Loucy (cell line): ENCODE data around the gene BCLAF3.

Source experiments
- CTCF ChIP-seq: fragments of 200-600 bp; sonication (generic); conservative IDR thresholded peaks from 2 replicates; pipeline ENCODE4 v1.5.1; 2014; ENCODE audit warnings: mild to moderate bottlenecking, antibody characterized with exemption, low read length
- EZH2phosphoT487 ChIP-seq: fragments of 200-600 bp; IDR thresholded peaks from 2 replicates; pipeline ENCODE4 v1.6.1; 2018; ENCODE audit warnings: antibody characterized with exemption, mild to moderate bottlenecking, moderate library complexity, borderline replicate concordance

DNA sequence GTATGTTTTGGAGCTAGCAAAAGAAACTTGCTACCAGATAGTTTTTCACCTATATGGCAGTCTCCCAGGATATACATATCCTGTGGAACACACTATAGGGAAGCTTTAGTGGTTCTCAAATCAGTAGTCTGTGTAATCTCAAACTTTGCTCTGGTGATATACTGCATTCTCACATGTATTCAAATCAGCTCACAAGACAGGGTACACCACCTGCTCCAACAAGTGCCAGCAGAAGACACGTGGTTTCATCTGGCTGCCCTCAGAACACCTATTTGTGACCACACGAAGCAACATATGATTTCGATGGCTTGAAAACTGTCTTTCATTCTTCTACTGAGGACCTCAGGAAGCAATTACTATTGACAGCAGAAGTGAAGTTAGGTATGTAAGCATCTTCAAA, 37.7 kb downstream of the BCLAF3 start:
- TF ChIP-seq CTCF: no peak
- TF ChIP-seq EZH2phosphoT487: no peak
